ENCODE results near the gene ST3GAL5. TPM values are rescaled to one million over a fixed set of nuclear protein-coding genes. Genes with fewer than 3 reads are reported as not detected.

ST3GAL5 gene
- total and polyA plus RNA-seq, 7 donors: 2.8 to 24.2 (median 16.1) TPM

DNA sequence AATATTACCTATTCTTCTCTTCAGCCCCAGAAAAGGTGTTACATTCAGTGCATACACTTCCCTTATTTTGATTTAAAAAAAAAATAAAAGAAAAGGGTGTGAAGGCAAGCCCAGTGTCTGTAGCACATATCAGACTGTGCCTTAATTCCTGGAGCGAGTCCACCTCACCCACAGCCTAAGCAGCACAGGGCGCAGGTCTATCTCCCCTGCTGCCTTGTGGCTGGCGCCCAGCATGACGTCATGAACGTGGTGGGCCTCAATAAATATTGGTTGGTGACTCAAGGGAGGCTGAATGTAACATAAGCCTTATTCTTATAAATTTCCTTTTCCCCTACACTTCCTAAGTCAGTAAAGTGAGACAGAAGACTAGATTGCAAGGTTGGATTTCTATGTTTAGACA lies 26.4 kb downstream of the ST3GAL5 start:
- no peak overlapping the region for H3K4me3 ChIP-seq
- H3K27ac ChIP-seq: no peak overlapping the region
- intact Hi-C loops (cut with DNase I): no loop called here
- H3K4me1 ChIP-seq: peaks cover 0 to 21% (median 15%) of the 10 kb centered on the region in 4 donors
- DNase-seq: no peak
- 82 to 85% methylated on average over 5 of the region's 5 CpGs for WGBS, 2 donors
- no peaks in the 10 kb centered on the region for H3K27me3 ChIP-seq
- no peaks in the 10 kb centered on the region for H3K36me3 ChIP-seq
- H3K9me3 ChIP-seq: no peaks in the 10 kb centered on the region
- TF ChIP-seq EP300 (IDR thresholded peaks at IDR 0.05): no peak
- TF ChIP-seq POLR2A (IDR thresholded peaks at IDR 0.05): no peak
- TF ChIP-seq, protein P1, sequence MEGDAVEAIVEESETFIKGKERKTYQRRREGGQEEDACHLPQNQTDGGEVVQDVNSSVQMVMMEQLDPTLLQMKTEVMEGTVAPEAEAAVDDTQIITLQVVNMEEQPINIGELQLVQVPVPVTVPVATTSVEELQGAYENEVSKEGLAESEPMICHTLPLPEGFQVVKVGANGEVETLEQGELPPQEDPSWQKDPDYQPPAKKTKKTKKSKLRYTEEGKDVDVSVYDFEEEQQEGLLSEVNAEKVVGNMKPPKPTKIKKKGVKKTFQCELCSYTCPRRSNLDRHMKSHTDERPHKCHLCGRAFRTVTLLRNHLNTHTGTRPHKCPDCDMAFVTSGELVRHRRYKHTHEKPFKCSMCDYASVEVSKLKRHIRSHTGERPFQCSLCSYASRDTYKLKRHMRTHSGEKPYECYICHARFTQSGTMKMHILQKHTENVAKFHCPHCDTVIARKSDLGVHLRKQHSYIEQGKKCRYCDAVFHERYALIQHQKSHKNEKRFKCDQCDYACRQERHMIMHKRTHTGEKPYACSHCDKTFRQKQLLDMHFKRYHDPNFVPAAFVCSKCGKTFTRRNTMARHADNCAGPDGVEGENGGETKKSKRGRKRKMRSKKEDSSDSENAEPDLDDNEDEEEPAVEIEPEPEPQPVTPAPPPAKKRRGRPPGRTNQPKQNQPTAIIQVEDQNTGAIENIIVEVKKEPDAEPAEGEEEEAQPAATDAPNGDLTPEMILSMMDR (IDR thresholded peaks at IDR 0.05): no peak
- no peak for TF ChIP-seq POLR2AphosphoS5 (IDR thresholded peaks at IDR 0.05)

DNA sequence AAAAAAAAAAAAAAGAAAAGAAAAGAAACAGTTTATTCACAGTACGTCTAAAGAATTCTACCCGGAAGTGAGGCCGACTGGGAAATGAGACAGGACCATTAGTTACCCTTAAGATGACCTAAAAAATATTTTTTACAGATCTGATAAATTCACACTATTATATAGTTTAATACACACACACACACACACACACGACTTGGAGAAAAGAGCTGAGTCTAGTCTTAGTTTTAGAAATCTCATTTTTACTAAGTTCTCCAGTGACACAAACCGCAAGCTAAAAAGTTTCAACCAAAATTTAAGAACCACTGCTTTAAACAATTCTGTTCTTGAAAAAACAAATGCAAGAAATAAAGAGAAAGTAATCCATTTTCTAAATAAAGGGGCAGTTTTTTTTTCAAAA lies 27.1 kb downstream of the ST3GAL5 start:
- H3K4me1 ChIP-seq: peaks cover 0 to 19% (median 15%) of the 10 kb centered on the region in 4 donors
- 74 to 78% methylated on average over 5 of the region's 5 CpGs for WGBS, 2 donors
- TF ChIP-seq POLR2A (IDR thresholded peaks at IDR 0.05) (no peak), POLR2AphosphoS5 (IDR thresholded peaks at IDR 0.05) (no peak), EP300 (IDR thresholded peaks at IDR 0.05) (no peak)
- TF ChIP-seq, protein P1 (IDR thresholded peaks at IDR 0.05): no peak
- no peaks in the 10 kb centered on the region for H3K27me3 ChIP-seq
- no peaks in the 10 kb centered on the region for H3K9me3 ChIP-seq
- H3K36me3 ChIP-seq: no peaks in the 10 kb centered on the region
- H3K4me3 ChIP-seq: no peak overlapping the region
- no peak for DNase-seq
- intact Hi-C loops (cut with DNase I): no loop called here
- H3K27ac ChIP-seq: no peak overlapping the region

DNA sequence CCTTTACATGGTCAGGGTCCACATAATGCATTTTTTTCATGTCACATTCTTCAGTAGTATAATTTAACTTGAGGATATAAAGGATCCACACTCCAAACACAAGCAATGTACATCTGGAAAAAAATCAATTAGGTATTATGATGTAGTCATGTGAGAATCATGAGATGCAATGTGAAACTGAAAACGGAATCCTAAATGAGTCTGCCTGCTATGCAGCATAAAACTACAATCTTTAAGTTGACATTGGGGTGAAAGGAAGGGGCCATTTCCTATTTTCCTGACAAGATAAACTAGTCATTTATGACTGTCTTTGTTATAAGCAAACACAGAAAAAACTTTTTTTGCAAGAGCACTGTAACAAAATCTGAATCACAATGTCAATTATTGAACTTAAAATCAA lies 27.6 kb downstream of the ST3GAL5 start:
- Histone ChIP-seq H3K36me3 (no peaks in the 10 kb centered on the region), H3K27me3 (no peaks in the 10 kb centered on the region), H3K4me3 (no peak overlapping the region), H3K27ac (no peak overlapping the region), H3K4me1 (peaks cover 0 to 15% (median 12%) of the 10 kb centered on the region in 4 donors), H3K9me3 (no peaks in the 10 kb centered on the region)
- intact Hi-C loops (cut with DNase I): no loop called here
- TF ChIP-seq POLR2A (IDR thresholded peaks at IDR 0.05) (no peak), POLR2AphosphoS5 (IDR thresholded peaks at IDR 0.05) (no peak), EP300 (IDR thresholded peaks at IDR 0.05) (no peak)
- TF ChIP-seq, protein P1 (IDR thresholded peaks at IDR 0.05): no peak
- no peak for DNase-seq
- 18 to 26% methylated on average over 1 of the region's 1 CpG for WGBS, 2 donors

DNA sequence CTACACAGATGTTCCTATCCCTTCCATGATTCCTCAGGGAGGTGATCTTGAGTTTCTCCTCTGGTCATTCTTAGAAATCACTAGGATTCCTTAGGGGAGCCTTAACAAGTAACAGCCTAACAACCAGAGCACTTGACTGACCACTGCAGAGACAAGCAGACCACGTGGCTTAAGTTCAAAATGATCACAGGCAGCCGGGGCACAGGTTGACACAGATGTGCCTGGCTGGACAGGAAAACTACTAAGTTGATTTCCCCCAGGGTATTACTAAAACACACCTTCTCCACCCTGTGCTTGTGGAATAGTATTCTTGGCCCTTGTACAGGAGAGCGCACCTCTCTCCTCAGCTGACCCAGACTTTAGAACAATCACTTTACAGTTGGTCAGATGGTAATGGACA lies 29.9 kb downstream of the ST3GAL5 start:
- no peak for TF ChIP-seq EP300 (IDR thresholded peaks at IDR 0.05)
- no peak for TF ChIP-seq POLR2A (IDR thresholded peaks at IDR 0.05)
- no peak for TF ChIP-seq POLR2AphosphoS5 (IDR thresholded peaks at IDR 0.05)
- TF ChIP-seq, protein P1 (IDR thresholded peaks at IDR 0.05): no peak
- Histone ChIP-seq H3K27me3 (no peaks in the 10 kb centered on the region), H3K4me1 (peaks cover 0 to 4% (median 1%) of the 10 kb centered on the region in 4 donors), H3K27ac (no peak overlapping the region), H3K36me3 (no peaks in the 10 kb centered on the region), H3K4me3 (no peak overlapping the region), H3K9me3 (no peaks in the 10 kb centered on the region)
- 60 to 79% methylated on average over 3 of the region's 3 CpGs for WGBS, 2 donors
- DNase-seq: no peak
- intact Hi-C loops (cut with DNase I): no loop called here

DNA sequence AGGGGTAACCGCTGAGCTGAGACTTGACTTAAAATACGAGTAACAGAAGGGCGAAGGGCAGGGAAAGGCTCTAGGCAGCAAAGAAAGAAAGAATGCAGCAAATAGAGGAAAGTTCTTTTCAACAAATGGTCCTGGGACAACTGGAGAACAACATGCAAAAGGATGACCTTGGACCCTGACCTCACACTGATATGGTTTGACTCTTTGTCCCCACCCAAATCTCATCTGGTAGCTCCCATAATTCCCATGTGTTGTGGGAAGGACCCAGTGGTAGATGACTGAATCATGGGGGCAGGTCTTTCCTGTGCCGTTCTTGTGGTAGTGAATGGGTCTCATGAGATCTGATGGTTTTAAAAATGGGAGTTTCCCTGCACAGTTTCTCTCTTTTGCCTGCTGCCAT lies 33.9 kb downstream of the ST3GAL5 start:
- H3K4me1 ChIP-seq: peaks cover 0 to 20% (median 13%) of the 10 kb centered on the region in 4 donors
- DNase-seq: no peak
- no peak for TF ChIP-seq EP300 (IDR thresholded peaks at IDR 0.05)
- TF ChIP-seq POLR2AphosphoS5 (IDR thresholded peaks at IDR 0.05): no peak
- no peak for TF ChIP-seq POLR2A (IDR thresholded peaks at IDR 0.05)
- TF ChIP-seq, protein P1 (IDR thresholded peaks at IDR 0.05): no peak
- intact Hi-C loops (cut with DNase I): no loop called here
- H3K27ac ChIP-seq: no peak overlapping the region
- H3K4me3 ChIP-seq: no peak overlapping the region
- no peaks in the 10 kb centered on the region for H3K27me3 ChIP-seq
- no peaks in the 10 kb centered on the region for H3K9me3 ChIP-seq
- no peaks in the 10 kb centered on the region for H3K36me3 ChIP-seq
- 83 to 94% methylated on average over 4 of the region's 4 CpGs for WGBS, 2 donors

Measured in sigmoid colon (tissue), 7 donors.